Inferior parietal cortex (tissue), 1 donor: ENCODE data around the gene DACT3.
"Not testable (repeated sequence)": the region's sequence is repeated elsewhere in the genome, so short reads cannot be mapped to it uniquely, and the experiment has no call there.

ENCODE experiments used
- DNase-seq: peaks from one replicate; pipeline ENCODE4 v3.0.0-alpha.2; 2016; ENCODE audit errors: extremely low spot score

Gene DACT3

DNA sequence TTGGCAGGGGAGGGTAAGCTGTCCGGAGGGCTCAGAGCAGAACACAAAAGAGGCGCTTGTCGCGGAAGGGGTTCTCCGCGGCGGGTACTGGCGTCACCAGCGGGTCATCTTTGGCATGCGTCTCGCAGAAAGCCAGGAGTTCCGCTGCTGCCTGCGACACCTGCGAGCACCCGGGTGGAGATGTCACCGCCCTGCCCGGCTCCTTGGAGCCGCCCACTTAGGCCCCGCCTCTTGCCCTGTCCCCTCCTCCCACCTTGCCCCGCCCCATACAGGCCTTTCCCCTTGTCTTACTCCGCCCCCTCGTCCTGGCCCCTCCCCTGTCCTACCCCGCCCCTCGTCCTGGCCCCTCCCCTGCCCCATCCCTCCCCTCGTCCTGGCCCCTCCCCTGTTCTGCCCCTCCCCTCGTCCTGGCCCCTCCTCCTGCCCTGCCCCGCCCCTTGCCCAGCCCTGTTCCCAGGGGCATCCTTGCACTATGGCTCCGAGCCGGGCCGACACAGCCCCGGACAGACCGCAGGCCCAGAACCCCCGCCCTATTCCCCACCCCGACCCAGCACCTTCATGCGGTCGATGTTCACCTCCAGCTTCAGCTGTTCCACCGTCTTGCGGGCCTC, 26.8 kb downstream of the DACT3 start:
- DNase-seq, result no peak

DNA sequence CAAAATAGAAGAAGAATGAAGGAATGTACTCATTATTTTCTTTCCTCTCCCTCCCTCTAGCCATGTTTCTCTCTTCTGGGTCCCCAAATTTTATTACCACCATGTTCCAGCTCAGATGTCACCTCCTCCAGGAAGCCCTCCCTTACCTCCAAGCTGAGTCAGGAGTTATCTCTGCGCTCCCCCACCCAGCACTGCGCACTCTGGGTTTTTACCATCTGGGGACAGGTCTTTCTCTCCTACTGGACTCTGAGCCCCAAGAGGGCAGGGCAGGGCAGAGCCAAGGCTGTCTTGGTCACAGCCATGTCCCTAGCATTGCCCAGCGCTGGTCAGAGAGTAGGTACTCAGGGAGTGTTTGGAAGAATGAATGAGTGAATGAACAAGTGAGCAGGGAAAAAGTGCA, 27.9 kb downstream of the DACT3 start:
- DNase-seq, result no peak

DNA sequence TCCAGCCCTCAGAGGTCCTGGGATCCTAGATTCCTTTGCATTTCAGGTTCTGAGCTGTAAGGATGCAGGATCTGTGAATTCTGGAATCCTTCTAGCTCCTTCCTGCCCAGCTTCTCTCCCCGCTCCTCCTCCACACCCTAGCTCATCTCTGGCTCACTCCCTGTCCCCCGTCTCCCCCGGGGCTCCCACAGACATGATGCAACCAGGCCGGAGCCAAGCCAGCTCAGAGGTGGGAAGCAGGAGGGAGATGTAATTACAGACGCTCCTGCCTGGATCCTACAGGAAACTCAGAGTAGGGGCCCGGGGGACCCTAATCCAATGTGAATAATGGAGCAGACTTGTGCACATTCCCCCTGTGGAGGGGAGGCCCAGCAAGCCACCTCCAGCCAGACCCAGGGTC, 29.5 kb downstream of the DACT3 start:
- no peak for DNase-seq

DNA sequence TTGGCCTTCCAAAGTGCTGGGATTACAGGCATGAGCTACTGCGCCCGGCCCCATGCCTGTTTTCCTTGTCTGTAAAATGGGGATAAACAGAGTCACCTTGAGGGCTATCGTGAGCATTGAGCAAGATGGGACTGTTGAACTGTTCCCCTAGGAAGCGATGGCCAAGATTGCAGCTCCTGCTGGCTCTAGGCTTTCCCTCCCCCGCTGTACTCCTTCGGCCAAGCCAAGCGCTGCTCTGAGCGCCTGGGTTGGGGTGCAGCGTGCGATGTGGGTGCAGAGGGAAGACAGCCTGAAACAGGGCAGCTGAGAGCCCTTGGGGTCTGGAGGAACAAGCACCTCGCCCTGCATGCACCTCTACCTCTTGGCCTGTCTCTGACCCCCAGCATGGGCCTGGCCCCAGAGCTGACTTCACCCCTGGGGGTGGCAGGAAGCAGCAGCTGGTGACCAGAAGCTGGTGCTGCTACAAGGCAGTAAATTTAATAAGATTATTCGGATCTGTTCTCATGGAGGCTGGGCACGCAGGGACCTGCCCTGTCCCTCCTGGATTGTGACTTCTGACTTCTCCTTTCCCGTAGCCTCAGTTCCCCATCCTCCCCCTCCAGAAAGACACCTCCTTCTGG, 30.3 kb downstream of the DACT3 start:
- no peak for DNase-seq

DNA sequence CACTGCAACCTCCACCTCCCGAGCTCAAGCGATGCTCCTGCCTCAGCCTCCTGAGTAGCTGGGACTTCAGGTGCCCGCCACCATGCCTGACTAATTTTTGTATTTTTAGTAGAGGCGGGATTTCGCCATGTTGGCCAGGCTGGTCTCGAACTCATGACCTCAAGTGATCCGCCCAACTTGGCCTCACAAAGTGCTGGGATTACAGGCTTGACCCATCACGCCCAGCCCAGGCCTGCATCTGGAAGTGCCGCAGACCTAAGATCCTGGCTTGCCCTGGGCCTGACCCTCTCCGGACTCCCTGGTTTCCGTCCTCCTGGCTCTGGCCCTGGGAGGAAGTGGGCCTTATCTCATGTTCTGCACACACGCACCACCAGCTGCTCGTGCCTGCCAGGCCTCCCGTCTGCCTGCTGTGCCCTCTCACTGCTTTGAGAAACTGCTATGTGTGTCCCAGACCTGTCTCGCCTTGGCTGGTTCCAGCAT, 31.4 kb downstream of the DACT3 start:
- DNase-seq, result no peak

DNA sequence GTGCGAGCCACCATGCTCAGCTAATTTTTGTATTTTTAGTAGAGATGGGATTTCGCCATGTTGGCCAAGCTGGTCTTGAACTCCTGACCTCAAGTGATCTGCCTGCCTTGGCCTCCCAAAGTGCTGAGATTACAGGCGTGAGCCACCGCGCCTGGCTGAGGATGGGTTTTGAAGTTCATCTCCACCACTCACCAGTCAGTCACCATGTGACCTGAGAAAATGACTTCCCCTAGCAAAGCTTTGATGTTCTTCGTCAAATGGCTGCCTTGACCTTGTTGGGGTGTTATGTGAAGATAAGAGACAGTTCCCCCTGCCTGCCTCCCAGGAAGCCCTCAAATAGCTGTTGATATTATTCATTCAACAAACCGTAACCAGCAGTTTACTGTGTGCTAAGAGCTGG, 32.0 kb downstream of the DACT3 start:
- DNase-seq, result not testable (repeated sequence)

DNA sequence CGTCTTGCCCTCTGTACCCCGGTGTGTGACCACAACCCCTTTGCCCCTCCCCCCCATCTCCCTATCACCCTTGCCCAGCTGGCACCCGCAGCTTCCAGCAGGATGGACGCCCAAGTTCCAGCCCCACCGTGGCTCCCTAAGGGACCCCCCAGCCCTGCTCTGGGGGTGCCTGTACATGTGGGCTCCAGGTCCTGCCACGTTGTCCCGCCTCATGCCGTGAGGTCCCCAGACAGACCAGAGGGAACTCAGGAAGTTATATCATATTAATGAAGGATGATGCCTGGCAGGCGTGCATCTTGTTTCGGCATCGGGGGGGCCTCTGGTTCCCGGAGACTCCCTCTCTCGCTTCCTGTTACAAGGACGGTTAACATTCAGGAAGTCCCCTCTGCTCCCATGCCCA, 34.5 kb downstream of the DACT3 start:
- DNase-seq, result no peak

DNA sequence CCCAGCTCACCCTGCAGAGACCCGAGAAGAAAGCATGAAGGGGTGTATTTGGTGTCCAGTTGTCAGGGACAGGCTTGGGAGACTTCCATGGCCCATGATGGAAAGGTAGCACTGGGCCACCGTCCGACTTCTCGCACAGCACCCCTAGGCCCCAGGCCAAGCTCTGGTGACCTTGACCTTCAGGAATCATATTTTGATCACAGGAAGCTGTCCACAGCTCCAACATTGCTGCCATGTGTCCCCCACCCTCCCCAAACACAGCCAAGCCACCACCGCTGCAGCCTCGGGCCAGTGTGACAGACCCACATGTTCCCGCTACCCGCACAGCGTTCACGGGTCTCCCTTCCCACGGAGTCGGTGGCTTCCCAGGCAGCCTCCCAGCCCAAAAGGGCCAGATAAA, 35.3 kb downstream of the DACT3 start:
- no peak for DNase-seq

DNA sequence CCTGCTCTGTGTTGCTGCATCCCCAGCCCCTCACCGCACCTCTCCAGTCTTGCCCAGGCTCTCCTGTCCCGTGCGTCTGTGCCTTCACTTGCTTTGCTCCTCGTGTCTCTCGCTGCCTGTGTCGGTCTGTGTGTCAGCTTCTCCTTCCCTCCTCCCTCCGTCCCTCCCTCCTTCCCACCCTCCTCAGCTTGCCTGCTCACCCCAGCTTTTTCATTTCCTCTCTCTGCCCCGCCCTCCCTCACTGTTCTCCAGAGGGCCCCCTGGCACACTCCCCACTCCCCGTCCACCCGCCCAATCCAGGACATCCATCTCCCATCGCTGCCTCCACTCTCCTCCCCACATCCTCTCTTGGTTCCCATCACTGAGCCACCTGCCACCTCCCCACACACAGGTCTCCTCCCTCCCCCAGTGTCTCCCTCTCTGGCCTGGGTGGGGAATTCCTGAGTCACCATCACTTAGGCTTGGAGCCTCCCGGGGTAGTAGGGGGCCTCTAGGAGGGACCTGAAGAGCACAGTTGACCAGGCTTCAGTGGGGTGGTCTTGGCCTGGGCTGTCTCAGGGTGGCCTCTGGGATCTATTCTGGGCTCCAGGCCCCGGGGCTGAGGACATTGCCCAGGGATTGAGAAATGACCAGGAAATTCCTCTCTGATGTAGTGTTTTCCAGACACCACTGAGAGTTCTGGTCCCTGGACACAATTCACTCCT, 35.9 kb downstream of the DACT3 start, which contains the start of gene PTGIR:
TSS of gene PTGIR (minus strand) at position 132 of the 704 bp plus-strand sequence. CDS start 864 bp downstream, outside the sequence.
- DNase-seq, result no peak

DNA sequence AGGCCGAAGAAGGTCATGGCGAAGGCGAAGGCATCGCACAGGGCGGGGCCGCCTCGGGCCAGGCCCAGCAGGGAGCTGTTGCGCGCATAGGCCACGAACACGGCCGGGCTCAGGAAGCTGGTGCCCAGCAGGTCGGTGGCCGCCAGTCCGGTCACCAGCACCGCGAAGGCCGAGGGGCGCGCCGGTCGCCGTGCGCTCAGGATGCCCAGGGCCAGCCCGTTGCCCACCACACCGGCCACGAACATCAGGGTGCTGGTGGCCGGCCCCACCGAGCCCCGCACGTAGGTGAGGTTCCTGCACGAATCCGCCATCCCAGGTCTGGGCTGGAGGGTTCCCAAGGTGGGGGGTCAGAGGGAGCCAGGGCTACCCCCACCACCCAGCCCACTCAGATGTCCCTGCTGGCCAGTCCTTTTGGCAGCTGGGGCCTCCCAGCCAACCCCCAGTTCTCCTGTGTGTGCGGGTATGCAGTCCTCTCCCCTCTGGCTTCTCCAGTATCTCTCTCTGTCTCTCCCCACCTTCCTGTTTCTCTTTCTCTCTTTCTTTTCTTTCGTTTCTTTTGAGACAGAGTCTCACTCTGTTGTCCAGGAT, 37.0 kb downstream of the DACT3 start:
- DNase-seq, result no peak

DNA sequence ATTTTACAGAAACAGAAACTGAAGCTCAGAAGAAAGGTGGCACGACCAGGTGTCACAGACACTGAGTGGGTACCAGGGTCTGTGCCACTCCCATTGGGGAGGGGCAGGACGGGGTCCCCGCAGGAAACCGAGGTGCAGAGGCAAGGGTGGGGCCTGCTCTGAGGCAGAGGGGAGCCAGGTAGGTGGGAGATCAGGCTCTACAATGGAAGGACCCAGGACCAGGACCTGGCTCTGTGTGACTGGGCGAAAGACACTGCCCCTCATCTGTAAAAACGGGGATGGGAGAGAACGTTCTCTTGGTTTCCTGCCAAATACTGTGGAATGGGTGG, 38.9 kb downstream of the DACT3 start:
- DNase-seq, result no peak

DNA sequence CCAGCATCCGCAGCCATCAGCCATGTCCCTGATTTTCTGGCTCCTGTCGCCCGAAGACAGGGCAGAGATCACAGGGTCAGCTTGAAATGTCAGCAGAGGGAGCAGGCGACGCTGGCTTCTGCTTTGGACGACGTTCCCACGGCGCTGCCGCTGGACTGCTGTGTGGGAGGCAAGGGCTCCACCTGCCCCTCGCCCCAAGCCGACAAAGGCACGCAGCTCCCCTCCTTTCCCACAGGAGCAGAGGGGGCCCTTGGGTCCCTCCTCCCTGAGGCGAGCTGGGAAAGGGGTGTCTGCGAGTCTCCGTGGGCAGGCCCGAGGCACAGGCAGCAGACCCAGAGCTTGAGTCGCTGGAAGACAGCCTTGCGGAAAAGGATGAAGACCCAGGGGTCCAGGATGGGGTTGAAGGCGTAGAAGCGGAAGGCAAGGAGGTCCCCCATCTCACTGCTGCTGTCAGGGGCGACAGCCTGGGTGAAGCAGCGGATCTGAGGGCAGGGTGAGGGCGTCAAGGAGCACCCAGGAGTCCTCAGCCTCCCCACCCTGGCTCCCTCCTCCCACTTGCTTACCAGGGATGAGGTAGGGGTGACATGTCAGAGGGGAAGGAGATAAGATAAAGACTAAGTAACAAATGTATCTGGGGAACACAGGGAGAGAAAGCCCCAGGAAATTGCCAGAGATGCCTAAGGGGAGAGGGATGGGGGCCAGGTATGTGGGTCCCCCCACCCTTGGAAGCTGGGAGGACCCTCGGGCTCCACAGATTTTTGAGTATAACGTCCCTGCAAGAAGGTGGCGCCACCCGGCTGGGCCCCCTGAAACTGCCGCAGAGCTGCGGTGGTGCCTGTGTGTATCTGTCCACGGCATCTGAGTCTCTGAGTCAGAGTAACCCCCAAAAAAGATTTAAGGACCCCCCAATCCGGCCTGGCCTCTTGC, 39.5 kb downstream of the DACT3 start:
- DNase-seq, result no peak

DNA sequence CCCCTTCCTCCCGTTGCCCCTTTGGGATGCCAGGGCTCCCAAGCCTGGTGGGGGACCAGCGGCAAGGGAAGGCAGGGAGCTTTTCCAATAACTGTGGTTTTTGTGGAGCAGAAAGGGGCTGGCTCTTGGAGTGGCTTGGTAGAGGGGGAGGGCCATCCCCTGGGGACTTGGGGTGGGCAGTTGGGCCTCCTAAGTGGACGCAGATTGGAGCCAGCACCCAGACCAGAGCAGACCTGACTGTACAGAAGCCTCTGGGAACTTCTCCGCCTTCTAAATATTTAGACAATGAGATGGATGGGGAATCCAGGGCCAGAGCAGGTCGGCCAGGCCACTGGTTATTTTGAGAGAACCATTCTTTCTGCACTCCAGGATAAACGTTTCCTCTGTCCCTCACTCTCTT, 40.3 kb downstream of the DACT3 start:
- no peak for DNase-seq

DNA sequence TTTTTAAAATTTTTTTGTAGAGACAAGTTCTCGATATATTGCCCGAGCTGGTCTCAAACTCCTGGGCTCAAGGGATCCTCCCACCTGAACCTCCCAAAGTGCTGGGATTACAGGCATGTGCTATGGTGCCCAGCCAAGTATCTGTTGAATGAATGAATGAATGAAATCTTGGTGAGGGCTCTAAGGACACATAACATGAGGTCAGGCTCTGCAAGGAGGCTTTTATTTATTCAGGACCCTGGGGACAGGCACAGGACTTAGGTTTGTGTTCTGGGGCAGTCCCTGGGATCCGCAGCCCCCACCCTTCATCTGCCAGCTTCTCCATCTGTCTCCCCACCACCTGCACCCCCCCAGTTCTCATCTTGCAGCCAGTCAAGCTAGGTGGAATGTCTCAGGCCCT, 40.7 kb downstream of the DACT3 start:
- no peak for DNase-seq

DNA sequence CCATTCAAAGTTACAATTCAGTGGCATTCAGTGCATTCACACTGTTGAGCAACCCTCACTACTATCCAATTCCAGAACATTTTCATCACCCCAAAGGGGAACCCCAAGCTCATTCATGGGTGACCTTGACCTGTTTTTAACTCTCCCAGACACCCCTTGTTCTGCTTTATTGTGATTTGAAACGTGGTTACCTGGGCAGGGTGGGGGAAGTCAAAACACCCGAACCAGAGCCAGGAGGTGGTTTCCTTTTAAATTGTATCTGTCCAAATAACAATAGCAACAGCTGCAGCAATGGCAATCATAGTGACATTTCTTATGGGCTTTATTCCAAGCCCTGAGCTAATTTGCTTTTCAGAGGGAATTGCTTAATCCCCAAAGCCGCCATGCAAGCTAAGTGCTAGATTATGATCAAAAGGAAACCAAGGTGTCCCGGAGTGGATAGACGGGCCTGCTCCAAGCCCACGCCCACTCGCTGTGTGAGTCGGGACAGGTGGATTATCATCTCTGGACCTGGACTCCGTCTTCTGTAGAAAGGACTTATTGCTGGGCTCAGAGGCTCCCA, 42.2 kb downstream of the DACT3 start:
- no peak for DNase-seq

DNA sequence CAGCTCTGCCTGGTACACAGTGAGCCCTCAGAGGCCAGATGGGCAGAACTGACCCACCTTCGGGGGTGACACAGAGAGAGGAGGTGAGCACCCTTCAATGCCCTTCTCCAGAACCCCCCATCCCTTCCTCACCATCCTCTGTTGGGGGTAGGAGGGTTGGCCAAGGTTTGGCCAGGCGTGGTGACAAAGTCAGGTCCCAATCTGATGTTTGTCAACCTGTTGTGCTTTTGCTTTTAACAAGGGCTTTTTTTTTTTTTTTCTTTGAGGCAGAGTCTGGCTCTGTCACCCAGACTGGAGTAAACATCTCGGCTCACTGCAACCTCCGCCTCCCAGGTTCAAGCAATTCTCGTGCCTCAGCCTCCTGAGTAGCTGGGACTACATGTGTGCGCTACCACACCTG, 43.4 kb downstream of the DACT3 start:
- DNase-seq, result no peak

DNA sequence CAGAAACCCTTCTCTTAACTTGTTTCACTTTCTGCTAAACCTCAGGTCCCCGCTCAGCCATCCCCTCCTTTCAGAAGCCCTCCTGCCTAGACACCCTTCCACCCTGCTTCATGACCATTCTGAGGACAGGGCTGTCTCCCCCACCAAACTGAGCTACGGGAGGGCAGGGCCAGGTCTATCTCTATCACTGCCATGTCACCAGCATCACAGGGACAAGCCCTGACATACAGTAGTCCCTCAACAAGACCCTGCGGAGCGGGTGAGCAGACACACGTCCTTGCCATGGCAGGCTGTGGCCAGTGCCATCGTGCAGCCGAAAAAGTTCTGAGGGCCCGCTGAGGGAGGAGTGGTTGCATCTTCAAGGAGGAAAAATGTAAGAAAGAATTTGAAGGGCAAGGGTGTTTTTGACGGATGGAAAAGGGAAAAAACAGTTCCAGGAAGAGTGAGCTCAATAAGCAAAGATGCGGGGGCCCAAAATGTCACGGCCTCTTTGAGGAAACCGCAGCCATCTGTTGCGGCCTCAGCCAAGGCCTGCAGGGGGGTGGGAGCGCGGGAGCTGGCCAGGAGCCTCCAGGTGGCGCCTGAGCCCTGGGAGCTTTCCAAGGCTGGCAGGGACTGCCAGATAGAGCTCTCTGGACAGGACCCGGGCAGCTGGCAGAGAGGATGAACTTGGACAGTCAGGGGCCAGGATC, 44.2 kb downstream of the DACT3 start:
- no peak for DNase-seq

DNA sequence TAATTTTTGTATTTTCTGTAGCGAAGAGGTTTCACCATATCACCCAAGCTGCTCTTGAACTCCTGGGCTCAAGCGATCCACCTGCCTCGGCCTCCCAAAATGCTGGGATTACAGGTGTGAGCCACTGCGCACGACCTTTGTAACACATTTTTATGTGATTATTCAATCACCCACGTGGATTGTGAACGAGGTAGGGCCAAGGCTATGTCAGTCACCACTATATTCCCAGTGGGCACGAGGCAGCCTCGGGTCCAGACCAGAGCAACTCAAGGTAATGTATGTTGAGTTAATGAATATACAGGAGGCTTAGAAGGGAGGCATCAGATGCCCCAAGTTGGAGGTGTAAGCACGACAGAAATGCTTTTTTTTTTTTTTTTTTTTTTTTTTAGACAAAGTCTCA, 45.0 kb downstream of the DACT3 start:
- no peak for DNase-seq

DNA sequence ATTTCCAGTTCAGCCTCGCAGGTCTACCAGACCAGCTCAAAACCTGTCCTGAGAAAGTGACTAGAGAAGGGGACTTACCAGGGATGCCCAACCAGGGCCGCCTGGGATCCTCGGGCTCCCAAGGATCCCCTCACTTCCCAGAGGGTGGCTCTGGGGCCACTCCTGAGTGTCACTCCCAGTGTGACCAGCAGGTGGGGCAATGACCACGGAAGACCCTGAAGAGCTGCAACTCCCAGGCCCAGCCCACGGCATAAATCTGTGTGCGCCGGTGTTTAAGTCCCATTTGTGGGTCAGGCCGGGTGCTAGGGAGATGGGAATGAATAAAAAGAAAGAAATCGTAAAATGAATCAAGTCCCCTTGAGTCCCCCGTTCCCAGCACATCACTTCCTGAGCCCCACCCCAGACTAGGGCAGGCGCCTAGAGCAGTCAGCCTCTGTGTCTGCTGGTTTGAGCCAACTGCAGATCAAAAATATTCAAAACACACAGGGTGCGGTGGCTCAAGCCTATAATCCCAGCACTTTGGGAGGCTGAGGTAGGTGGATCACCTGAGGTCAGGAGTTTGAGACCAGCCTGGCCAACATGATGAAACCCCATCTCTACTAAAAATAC, 46.8 kb downstream of the DACT3 start:
- DNase-seq, result peak; percentile 92

DNA sequence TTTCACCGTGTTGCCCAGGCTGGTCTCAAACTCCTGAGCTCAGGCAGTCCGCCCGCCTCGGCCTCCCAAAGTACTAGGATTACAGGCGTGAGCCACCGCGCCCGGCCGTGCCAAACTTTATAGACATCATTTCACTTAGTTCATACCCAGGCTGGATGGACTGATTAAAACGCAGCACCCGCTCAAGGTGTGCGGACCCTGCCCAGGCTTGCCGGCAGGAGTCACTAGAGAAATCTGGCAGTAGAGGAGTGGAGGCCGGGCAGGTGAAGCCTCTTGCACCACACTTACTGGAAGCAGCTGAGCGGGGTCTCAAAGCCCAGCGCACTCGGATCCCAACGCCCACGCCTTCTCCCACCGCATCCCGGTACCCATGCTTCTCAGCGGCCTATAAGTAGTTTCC, 47.5 kb downstream of the DACT3 start:
- DNase-seq, result no peak
